Measurements from ENCODE around the gene ATG13.

DNA sequence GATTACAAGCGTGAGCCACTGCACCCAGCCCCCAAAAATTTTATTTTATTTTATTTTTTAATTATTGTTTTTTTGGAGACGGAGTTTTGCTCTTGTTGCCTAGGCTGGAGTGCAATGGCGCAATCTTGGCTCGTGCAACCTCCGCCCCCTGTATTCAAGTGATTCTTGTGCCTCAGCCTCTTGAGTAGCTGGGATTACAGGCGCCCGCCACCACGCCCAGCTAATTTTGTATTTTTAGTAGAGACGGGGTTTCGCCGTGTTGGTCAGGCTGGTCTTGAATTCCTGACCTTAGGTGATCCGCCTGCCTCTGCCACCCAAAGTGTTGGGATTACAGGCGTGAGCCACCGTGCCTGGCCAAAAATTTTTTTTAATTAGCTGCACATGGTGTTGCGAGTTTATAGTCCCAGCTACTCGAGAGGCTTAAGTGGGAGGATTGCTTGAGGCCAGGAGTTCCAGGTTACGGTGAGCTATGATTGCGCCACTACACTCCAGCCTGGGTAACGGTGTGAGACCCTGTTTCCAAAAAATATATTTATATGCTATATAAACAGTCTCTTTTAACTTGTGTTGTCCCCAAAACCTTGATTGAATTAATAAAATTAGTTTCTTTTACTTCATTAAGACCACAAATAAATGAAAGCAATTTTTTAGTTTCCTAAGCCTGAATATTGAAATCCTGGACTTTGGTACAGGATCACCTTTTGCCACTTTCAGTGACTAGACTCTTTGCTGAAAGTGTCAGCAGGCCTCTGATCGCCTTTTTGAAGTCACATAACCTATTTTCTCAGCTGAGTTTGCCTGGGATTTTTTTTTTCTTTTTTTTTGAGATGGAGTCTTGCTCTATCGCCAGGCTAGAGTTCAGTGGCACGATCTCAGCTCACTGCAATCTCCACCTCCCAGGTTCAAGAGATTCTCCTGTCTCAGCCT lies 16.2 kb downstream of the ATG13 start:
- TF ChIP-seq POLR2A (IDR thresholded peaks at IDR 0.05; ENCODE audit: low read length): no peak
- TF ChIP-seq GATA1 (IDR thresholded peaks at IDR 0.05; ENCODE audit: low read depth, low read length): no peak

Data from erythroblast (primary cell).